ENCODE data around the gene PAX5. TPM values are rescaled to one million over a fixed set of nuclear protein-coding genes. Genes with fewer than 3 reads are reported as not detected.

PAX5 gene
- total RNA-seq, 1 experiment from 2014 or later = not detected

DNA sequence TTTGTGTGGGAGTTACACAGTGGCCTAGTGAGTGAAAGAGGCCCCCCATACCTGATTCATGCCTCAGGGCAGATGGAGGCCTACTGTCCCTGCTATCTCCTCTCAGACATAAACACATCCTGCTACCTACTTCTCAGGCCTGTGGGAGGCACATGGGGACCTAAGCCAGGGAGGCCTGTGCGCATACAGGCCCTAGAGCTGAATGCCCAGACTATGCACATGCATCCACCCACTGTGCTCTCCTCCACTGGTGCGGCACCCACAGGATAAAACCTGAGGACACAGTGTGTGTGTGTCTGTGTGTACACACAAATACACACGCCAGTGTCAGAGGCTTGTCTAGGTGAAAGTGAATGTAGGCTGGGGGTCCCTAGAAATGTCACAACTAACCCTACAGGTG, 1.4 kb downstream of the PAX5 start:
- intact Hi-C loops (cut with micrococcal nuclease; ENCODE audit: unreplicated experiment) = no loop called here
- Histone ChIP-seq H3F3A (ENCODE audit: insufficient read depth, low read depth) (no peaks in the 10 kb centered on the region), H2AFZ (no peak overlapping the region), H3K9me2 (ENCODE audit: insufficient read depth) (no peaks in the 10 kb centered on the region), H3K27me3 (ENCODE audit: insufficient read depth, low read depth) (0 out of 2 replicates have a peak, but pooled peaks cover 5% of the 10 kb centered on the region), H3K4me2 (no peak overlapping the region), H3K9me3 (ENCODE audit: insufficient read depth, low read depth) (no peaks in the 10 kb centered on the region), H3K27ac (no peak overlapping the region), H3K36me3 (ENCODE audit: low read depth) (no peaks in the 10 kb centered on the region), H3K4me1 (replicated peaks; ENCODE audit: insufficient read depth) (no peaks in the 10 kb centered on the region), H3K4me3 (no peak overlapping the region), H3K79me2 (ENCODE audit: low read depth) (no peaks in the 10 kb centered on the region), H4K20me1 (ENCODE audit: insufficient read depth) (no peaks in the 10 kb centered on the region)
- ChIA-PET POLR2A (ENCODE audit: unreplicated experiment) (no interaction called here), CTCF (no interaction called here)
- TF ChIP-seq EZH2 (IDR thresholded peaks at IDR 0.05; ENCODE audit: low read depth) = no peak
- TF ChIP-seq, protein P1, sequence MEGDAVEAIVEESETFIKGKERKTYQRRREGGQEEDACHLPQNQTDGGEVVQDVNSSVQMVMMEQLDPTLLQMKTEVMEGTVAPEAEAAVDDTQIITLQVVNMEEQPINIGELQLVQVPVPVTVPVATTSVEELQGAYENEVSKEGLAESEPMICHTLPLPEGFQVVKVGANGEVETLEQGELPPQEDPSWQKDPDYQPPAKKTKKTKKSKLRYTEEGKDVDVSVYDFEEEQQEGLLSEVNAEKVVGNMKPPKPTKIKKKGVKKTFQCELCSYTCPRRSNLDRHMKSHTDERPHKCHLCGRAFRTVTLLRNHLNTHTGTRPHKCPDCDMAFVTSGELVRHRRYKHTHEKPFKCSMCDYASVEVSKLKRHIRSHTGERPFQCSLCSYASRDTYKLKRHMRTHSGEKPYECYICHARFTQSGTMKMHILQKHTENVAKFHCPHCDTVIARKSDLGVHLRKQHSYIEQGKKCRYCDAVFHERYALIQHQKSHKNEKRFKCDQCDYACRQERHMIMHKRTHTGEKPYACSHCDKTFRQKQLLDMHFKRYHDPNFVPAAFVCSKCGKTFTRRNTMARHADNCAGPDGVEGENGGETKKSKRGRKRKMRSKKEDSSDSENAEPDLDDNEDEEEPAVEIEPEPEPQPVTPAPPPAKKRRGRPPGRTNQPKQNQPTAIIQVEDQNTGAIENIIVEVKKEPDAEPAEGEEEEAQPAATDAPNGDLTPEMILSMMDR (conservative IDR thresholded peaks at IDR 0.05) = no peak
- no peak for DNase-seq
- BruUV-seq (replicated peaks) = no TSS peak

DNA sequence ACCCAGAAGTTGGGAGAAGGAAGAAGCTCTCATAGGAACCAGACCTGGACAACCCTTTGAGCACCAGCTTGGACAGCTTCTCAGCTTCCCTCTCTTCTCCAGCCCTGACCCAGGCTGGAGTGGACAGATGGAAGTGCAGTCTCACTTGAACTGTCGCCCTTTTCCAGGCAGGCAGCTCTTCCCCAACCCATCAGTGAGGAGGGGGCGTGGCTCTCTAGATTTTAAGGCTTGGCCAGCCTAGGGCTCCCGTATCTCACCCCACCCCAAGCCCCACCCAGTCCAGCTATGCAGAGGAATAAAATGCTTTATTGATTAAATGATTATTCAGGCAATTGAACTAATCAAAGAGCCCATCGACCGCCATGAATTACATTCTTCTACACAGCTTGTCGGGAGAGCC, 2.2 kb downstream of the PAX5 start:
- no TSS peak for BruUV-seq (replicated peaks)
- TF ChIP-seq EZH2 (IDR thresholded peaks at IDR 0.05; ENCODE audit: low read depth) = no peak
- TF ChIP-seq, protein P1 (conservative IDR thresholded peaks at IDR 0.05) = no peak
- no peaks in the 10 kb centered on the region for H4K20me1 ChIP-seq (ENCODE audit: insufficient read depth)
- no peak for DNase-seq
- no peaks in the 10 kb centered on the region for H3K36me3 ChIP-seq (ENCODE audit: low read depth)
- H3K4me3 ChIP-seq = no peak overlapping the region
- H3K27me3 ChIP-seq (ENCODE audit: insufficient read depth, low read depth) = 0 out of 2 replicates have a peak, but pooled peaks cover 5% of the 10 kb centered on the region
- H3K79me2 ChIP-seq (ENCODE audit: low read depth) = no peaks in the 10 kb centered on the region
- POLR2A ChIA-PET (ENCODE audit: unreplicated experiment) = no interaction called here
- intact Hi-C loops (cut with micrococcal nuclease; ENCODE audit: unreplicated experiment) = no loop called here
- no peak overlapping the region for H3K27ac ChIP-seq
- H3K9me2 ChIP-seq (ENCODE audit: insufficient read depth) = no peaks in the 10 kb centered on the region
- no peaks in the 10 kb centered on the region for H3K4me1 ChIP-seq (replicated peaks; ENCODE audit: insufficient read depth)
- H3K4me2 ChIP-seq = no peak overlapping the region
- no peaks in the 10 kb centered on the region for H3K9me3 ChIP-seq (ENCODE audit: insufficient read depth, low read depth)
- H3F3A ChIP-seq (ENCODE audit: insufficient read depth, low read depth) = no peaks in the 10 kb centered on the region
- CTCF ChIA-PET = no interaction called here
- H2AFZ ChIP-seq = no peak overlapping the region

DNA sequence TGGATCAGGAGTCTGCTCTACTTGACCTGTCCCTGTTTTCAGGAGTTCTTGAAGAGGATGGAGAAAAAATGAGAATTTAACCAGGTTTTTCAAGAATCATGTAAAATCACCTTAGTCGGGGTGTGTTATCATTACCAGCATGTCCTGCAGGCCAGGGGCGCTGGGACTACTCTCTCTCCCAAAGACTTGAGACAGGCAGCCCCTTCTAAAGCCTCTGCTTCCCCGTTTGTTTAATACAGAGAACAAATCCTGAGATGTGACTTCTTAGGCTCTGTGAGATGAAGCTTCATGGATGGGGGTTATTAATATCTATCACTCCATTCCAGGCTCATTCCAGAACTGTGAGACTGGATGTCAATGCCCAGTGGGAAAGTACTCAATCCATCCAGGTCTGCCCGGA, 3.0 kb downstream of the PAX5 start:
- Histone ChIP-seq H3K9me2 (ENCODE audit: insufficient read depth) (no peaks in the 10 kb centered on the region), H2AFZ (no peak overlapping the region), H3K36me3 (ENCODE audit: low read depth) (no peaks in the 10 kb centered on the region), H3K4me2 (no peak overlapping the region), H3K4me1 (replicated peaks; ENCODE audit: insufficient read depth) (no peaks in the 10 kb centered on the region), H3K79me2 (ENCODE audit: low read depth) (no peaks in the 10 kb centered on the region), H3F3A (ENCODE audit: insufficient read depth, low read depth) (no peaks in the 10 kb centered on the region), H3K27me3 (ENCODE audit: insufficient read depth, low read depth) (peaks cover 6% of the 10 kb centered on the region; the same call in 1 of the 2 replicates), H4K20me1 (ENCODE audit: insufficient read depth) (no peaks in the 10 kb centered on the region), H3K27ac (no peak overlapping the region), H3K9me3 (ENCODE audit: insufficient read depth, low read depth) (no peaks in the 10 kb centered on the region), H3K4me3 (no peak overlapping the region)
- BruUV-seq (replicated peaks) = no TSS peak
- intact Hi-C loops (cut with micrococcal nuclease; ENCODE audit: unreplicated experiment) = no loop called here
- POLR2A ChIA-PET (ENCODE audit: unreplicated experiment) = no interaction called here
- no peak for TF ChIP-seq EZH2 (IDR thresholded peaks at IDR 0.05; ENCODE audit: low read depth)
- TF ChIP-seq, protein P1 (conservative IDR thresholded peaks at IDR 0.05) = no peak
- no peak for DNase-seq
- CTCF ChIA-PET = no interaction called here
